ENCODE results near the gene COPE.

DNA sequence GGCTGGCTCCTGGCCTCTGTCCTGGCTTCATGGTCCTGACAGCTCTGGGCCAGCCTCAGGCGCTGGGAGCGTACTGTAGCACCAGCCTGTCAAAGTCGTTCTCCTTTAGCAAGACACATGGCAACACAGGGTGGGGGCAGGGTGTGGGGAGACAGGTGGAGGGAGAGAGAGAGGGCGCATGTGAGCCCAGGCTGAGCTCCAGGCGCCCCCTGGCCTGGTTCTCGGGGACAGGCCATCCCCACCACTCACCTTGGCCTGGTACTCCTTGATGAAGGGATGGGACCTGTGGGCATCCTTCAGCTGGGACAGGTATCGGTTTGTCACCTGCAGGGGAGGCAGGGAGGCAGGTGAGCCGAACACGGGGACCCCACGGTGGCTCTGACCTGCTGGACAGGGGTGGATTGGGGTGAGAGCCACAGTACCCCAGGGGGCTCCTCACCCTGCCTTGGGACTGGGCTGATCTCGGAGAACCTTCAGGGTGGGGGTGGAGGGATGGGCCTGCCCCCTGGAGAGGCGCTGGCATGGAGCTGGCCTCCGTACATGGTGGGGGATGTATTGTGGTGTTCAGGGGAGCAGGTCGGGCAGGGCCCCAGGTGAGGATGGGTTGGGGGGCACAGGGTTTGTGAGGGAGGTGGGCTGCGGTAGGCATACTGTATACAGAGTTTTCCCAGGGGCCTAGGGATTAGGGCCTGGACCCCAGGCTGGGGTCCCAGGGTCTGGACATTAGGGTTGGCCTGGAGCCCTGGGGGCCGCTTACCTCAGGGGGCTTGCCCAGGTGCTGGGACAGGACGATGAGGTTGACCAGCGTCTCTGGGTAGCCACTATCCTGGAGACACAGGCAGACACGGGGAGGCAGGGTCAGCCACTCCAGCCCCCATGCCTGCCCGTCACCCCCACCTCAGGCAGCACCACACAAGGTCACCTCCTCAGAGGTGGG, 19.3 kb downstream of the COPE start:
- TF ChIP-seq, protein P1, sequence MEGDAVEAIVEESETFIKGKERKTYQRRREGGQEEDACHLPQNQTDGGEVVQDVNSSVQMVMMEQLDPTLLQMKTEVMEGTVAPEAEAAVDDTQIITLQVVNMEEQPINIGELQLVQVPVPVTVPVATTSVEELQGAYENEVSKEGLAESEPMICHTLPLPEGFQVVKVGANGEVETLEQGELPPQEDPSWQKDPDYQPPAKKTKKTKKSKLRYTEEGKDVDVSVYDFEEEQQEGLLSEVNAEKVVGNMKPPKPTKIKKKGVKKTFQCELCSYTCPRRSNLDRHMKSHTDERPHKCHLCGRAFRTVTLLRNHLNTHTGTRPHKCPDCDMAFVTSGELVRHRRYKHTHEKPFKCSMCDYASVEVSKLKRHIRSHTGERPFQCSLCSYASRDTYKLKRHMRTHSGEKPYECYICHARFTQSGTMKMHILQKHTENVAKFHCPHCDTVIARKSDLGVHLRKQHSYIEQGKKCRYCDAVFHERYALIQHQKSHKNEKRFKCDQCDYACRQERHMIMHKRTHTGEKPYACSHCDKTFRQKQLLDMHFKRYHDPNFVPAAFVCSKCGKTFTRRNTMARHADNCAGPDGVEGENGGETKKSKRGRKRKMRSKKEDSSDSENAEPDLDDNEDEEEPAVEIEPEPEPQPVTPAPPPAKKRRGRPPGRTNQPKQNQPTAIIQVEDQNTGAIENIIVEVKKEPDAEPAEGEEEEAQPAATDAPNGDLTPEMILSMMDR (IDR thresholded peaks at IDR 0.05): no peak
- no peak for TF ChIP-seq POLR2A (IDR thresholded peaks at IDR 0.05)
